ENCODE results near the gene CACNG1. TPM values are rescaled to one million over a fixed set of nuclear protein-coding genes. Genes with fewer than 3 reads are reported as not detected.

CACNG1 gene
- total RNA-seq, 1 experiment from 2014 or later: not detected

DNA sequence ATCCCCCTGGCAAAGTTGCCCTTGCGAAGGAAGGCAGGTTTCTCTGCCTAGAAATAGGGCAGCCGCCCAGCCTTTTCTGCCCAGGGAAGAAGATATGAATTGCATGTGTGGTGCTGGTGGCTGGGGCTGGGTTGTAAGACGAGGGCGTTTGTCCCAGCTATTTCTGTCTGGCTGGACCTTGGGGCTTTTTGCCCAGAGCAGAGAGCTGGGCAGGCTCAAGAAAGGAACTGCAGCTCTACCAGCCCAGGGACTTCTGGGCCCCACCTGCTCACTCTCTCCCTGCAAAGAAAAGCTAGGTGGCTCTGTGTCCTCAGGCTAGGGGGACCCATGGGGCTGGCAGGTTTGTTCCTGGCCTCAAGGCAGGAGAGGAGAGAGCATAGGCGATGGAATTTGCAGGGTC lies 586 bp downstream of the CACNG1 start:
- intact Hi-C loops (cut with micrococcal nuclease; ENCODE audit: unreplicated experiment): no loop called here
- Histone ChIP-seq H3K4me1 (ENCODE audit: insufficient read depth, low read length, poor library complexity, severe bottlenecking) (no peaks in the 10 kb centered on the region), H3K27me3 (replicated peaks; ENCODE audit: insufficient read depth, low read depth, low read length, poor library complexity) (no peaks in the 10 kb centered on the region), H3K9me3 (ENCODE audit: low read depth, low read length, poor library complexity, severe bottlenecking) (peaks cover 21% of the 10 kb centered on the region), H3K36me3 (ENCODE audit: insufficient read depth, low read length, poor library complexity, severe bottlenecking) (no peaks in the 10 kb centered on the region), H3K27ac (ENCODE audit: low read depth, low read length, poor library complexity, severe bottlenecking) (no peak overlapping the region), H3K4me3 (ENCODE audit: low read depth, low read length, poor library complexity, severe bottlenecking) (no peak overlapping the region)
- no peak for TF ChIP-seq EZH2 (IDR thresholded peaks at IDR 0.05; ENCODE audit: borderline replicate concordance, low read depth, low read length, poor library complexity, severe bottlenecking)
- TF ChIP-seq, protein P1, sequence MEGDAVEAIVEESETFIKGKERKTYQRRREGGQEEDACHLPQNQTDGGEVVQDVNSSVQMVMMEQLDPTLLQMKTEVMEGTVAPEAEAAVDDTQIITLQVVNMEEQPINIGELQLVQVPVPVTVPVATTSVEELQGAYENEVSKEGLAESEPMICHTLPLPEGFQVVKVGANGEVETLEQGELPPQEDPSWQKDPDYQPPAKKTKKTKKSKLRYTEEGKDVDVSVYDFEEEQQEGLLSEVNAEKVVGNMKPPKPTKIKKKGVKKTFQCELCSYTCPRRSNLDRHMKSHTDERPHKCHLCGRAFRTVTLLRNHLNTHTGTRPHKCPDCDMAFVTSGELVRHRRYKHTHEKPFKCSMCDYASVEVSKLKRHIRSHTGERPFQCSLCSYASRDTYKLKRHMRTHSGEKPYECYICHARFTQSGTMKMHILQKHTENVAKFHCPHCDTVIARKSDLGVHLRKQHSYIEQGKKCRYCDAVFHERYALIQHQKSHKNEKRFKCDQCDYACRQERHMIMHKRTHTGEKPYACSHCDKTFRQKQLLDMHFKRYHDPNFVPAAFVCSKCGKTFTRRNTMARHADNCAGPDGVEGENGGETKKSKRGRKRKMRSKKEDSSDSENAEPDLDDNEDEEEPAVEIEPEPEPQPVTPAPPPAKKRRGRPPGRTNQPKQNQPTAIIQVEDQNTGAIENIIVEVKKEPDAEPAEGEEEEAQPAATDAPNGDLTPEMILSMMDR (conservative IDR thresholded peaks at IDR 0.05; ENCODE audit: low read depth, low read length): no peak
- no TSS peak for BruUV-seq (replicated peaks)
- CTCF ChIA-PET: no interaction called here
- DNase-seq (ENCODE audit: low spot score): no peak
- POLR2A ChIA-PET (ENCODE audit: low non-redundant PET): no interaction called here

DNA sequence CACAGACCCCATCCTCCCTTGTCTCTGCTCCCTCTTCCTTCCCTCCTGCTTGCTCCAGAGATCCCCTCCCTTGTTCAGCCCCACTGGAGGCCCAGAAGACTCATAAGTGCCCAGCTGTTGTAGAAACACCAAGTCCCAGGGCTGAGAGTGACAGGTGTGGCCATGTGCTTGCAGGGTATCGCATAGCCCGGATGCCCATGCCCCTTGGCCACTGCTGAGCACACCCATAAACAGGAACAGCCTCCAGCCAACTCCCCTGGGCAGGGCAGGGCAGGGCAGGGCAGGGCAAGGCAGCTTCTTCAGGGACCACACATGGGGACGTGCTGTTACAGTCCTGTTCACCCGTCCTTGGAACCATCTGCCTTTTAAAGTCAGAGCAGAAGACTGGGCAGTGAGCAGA lies 2.0 kb downstream of the CACNG1 start:
- H3K4me1 ChIP-seq (ENCODE audit: insufficient read depth, low read length, poor library complexity, severe bottlenecking): no peaks in the 10 kb centered on the region
- H3K36me3 ChIP-seq (ENCODE audit: insufficient read depth, low read length, poor library complexity, severe bottlenecking): no peaks in the 10 kb centered on the region
- CTCF ChIA-PET: no interaction called here
- no peak for DNase-seq (ENCODE audit: low spot score)
- no peaks in the 10 kb centered on the region for H3K27me3 ChIP-seq (replicated peaks; ENCODE audit: insufficient read depth, low read depth, low read length, poor library complexity)
- peaks cover 21% of the 10 kb centered on the region for H3K9me3 ChIP-seq (ENCODE audit: low read depth, low read length, poor library complexity, severe bottlenecking)
- BruUV-seq (replicated peaks): no TSS peak
- POLR2A ChIA-PET (ENCODE audit: low non-redundant PET): no interaction called here
- H3K4me3 ChIP-seq (ENCODE audit: low read depth, low read length, poor library complexity, severe bottlenecking): no peak overlapping the region
- intact Hi-C loops (cut with micrococcal nuclease; ENCODE audit: unreplicated experiment): no loop called here
- no peak for TF ChIP-seq EZH2 (IDR thresholded peaks at IDR 0.05; ENCODE audit: borderline replicate concordance, low read depth, low read length, poor library complexity, severe bottlenecking)
- TF ChIP-seq, protein P1 (conservative IDR thresholded peaks at IDR 0.05; ENCODE audit: low read depth, low read length): no peak
- H3K27ac ChIP-seq (ENCODE audit: low read depth, low read length, poor library complexity, severe bottlenecking): no peak overlapping the region

DNA sequence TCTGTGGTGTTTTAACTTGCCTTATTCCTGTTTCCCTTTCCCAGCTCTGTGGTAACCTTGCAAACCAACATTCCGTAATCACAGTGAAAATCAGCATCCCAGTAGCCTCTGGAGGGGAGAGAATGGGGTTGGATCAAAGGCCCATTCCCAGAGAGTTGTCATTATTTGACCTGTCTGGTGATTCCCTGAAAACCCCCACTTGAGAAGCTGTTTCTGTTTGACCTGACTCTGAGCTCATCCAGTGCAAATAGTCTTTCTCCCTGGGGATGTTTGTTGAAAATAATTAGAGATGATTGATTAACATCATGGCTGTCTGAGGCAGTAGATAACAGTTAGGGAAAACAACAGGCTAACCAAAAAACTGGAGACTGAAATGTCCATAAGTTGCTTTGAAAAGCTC lies 3.0 kb downstream of the CACNG1 start:
- H3K9me3 ChIP-seq (ENCODE audit: low read depth, low read length, poor library complexity, severe bottlenecking): peaks cover 21% of the 10 kb centered on the region
- no peak overlapping the region for H3K27ac ChIP-seq (ENCODE audit: low read depth, low read length, poor library complexity, severe bottlenecking)
- H3K4me1 ChIP-seq (ENCODE audit: insufficient read depth, low read length, poor library complexity, severe bottlenecking): no peaks in the 10 kb centered on the region
- H3K4me3 ChIP-seq (ENCODE audit: low read depth, low read length, poor library complexity, severe bottlenecking): no peak overlapping the region
- no peaks in the 10 kb centered on the region for H3K36me3 ChIP-seq (ENCODE audit: insufficient read depth, low read length, poor library complexity, severe bottlenecking)
- no peak for DNase-seq (ENCODE audit: low spot score)
- H3K27me3 ChIP-seq (replicated peaks; ENCODE audit: insufficient read depth, low read depth, low read length, poor library complexity): no peaks in the 10 kb centered on the region
- TF ChIP-seq EZH2 (IDR thresholded peaks at IDR 0.05; ENCODE audit: borderline replicate concordance, low read depth, low read length, poor library complexity, severe bottlenecking): no peak
- TF ChIP-seq, protein P1 (conservative IDR thresholded peaks at IDR 0.05; ENCODE audit: low read depth, low read length): no peak
- intact Hi-C loops (cut with micrococcal nuclease; ENCODE audit: unreplicated experiment): no loop called here
- CTCF ChIA-PET: no interaction called here
- POLR2A ChIA-PET (ENCODE audit: low non-redundant PET): no interaction called here
- no TSS peak for BruUV-seq (replicated peaks)
